ENCODE data around the gene C11orf54.

The C11orf54 gene

DNA sequence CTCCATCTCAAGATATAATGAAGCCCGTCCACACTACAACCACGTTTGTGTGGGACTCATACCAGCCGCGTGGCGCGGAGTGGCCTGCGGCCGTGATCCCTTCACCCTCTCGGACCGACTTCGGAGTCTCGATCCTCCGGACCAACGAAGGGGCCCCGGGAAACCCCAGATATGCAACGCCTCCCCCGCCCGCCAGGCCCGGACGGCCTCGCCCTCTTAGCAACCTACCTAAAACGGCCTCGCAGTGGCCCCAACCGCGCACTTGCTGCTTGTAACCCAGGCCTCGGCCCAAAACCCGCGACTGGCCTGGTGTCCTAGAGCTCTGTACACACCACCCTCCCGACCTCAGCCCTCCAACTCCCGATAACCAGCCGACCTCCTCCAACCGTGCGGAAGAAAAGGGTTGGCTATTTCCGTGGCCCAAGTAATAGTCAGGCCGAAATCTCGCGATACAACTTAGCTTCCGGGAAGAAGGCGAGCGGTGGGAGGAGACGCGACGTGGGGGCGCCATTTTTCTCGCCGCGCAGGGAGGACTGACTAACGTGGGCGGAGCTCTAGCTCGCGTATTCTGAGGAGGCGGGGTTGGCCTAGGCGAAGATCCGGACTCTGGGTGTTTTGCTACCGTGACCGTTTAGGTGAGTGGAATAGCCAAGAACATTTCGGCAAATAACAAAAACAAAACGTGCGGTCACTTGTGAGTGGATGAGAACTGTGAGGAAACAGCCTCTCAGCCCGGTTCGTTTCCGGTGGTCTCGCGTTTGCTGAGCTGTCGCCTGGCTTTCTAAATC lies at the start of gene C11orf54, which contains the start of gene TAF1D:
Gene C11orf54 (plus strand): TSS at position 579 of the 788 bp plus-strand sequence. CDS start 5,722 bp downstream, outside the sequence.
Gene TAF1D (minus strand): TSS at position 402 of the 788 bp plus-strand sequence. CDS start 2,191 bp downstream, outside the sequence.
- H3K4me1 ChIP-seq (ENCODE audit: control insufficient read depth, insufficient read depth, low read length) = peaks cover 22% of the 10 kb centered on the region
- H3K36me3 ChIP-seq (ENCODE audit: control insufficient read depth, insufficient read depth, low read length) = peaks cover 50% of the 10 kb centered on the region
- H3K27ac ChIP-seq (ENCODE audit: low read depth, low read length) = peak within 1 kb of the TSS; percentile 94
- H3K9me3 ChIP-seq (ENCODE audit: control insufficient read depth, insufficient read depth, low read length) = no peaks in the 10 kb centered on the region
- H3K4me3 ChIP-seq (ENCODE audit: low read depth, low read length) = peak within 1 kb of the TSS; percentile 96
- H3K27me3 ChIP-seq (ENCODE audit: control insufficient read depth, insufficient read depth, low read length) = no peaks in the 10 kb centered on the region
- H3K9ac ChIP-seq (ENCODE audit: low read depth, low read length) = peak within 1 kb of the TSS; percentile 99

GRCh38 chr11:93694109-93694508 lies 47.4 kb upstream of the C11orf54 start:
- H3K27me3 ChIP-seq (ENCODE audit: control insufficient read depth, insufficient read depth, low read length) = no peaks in the 10 kb centered on the region

DNA sequence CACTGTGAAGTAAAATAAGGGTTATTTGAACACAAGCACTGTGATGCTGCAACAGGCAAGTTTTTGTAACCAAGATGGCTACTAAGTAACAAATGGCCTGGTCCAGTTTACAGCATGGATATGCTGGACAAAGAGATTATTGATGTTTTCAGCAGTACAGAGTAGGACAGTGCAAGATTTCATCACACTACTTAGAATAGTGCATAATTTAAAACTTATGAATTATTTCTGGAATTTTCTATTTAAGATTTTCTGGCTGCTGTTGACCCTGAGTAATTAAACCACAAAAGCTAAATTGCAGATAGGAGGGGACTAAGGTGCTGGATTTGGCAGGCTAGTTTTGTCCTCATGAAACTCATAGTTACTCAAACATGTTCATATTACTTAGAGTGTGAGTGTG lies 46.9 kb upstream of the C11orf54 start:
- Histone ChIP-seq H3K27me3 (ENCODE audit: control insufficient read depth, insufficient read depth, low read length) (no peaks in the 10 kb centered on the region), H3K4me3 (ENCODE audit: low read depth, low read length) (no peak overlapping the region), H3K9me3 (ENCODE audit: control insufficient read depth, insufficient read depth, low read length) (no peaks in the 10 kb centered on the region), H3K36me3 (ENCODE audit: control insufficient read depth, insufficient read depth, low read length) (peaks cover 86% of the 10 kb centered on the region), H3K9ac (ENCODE audit: low read depth, low read length) (no peak overlapping the region), H3K4me1 (ENCODE audit: control insufficient read depth, insufficient read depth, low read length) (no peaks in the 10 kb centered on the region), H3K27ac (ENCODE audit: low read depth, low read length) (no peak overlapping the region)

More at GRCh38 chr11:93694109-93694508, 47.4 kb upstream of the C11orf54 start:
- Histone ChIP-seq H3K27ac (ENCODE audit: low read depth, low read length) (no peak overlapping the region), H3K4me1 (ENCODE audit: control insufficient read depth, insufficient read depth, low read length) (no peaks in the 10 kb centered on the region), H3K36me3 (ENCODE audit: control insufficient read depth, insufficient read depth, low read length) (peaks cover 86% of the 10 kb centered on the region), H3K9me3 (ENCODE audit: control insufficient read depth, insufficient read depth, low read length) (no peaks in the 10 kb centered on the region), H3K9ac (ENCODE audit: low read depth, low read length) (no peak overlapping the region), H3K4me3 (ENCODE audit: low read depth, low read length) (no peak overlapping the region)

GRCh38 chr11:93697611-93698010 lies 43.9 kb upstream of the C11orf54 start:
- peaks cover 91% of the 10 kb centered on the region for H3K36me3 ChIP-seq (ENCODE audit: control insufficient read depth, insufficient read depth, low read length)
- no peak overlapping the region for H3K27ac ChIP-seq (ENCODE audit: low read depth, low read length)
- H3K9me3 ChIP-seq (ENCODE audit: control insufficient read depth, insufficient read depth, low read length) = no peaks in the 10 kb centered on the region
- H3K4me1 ChIP-seq (ENCODE audit: control insufficient read depth, insufficient read depth, low read length) = no peaks in the 10 kb centered on the region
- no peaks in the 10 kb centered on the region for H3K27me3 ChIP-seq (ENCODE audit: control insufficient read depth, insufficient read depth, low read length)
- H3K4me3 ChIP-seq (ENCODE audit: low read depth, low read length) = no peak overlapping the region
- no peak overlapping the region for H3K9ac ChIP-seq (ENCODE audit: low read depth, low read length)

DNA sequence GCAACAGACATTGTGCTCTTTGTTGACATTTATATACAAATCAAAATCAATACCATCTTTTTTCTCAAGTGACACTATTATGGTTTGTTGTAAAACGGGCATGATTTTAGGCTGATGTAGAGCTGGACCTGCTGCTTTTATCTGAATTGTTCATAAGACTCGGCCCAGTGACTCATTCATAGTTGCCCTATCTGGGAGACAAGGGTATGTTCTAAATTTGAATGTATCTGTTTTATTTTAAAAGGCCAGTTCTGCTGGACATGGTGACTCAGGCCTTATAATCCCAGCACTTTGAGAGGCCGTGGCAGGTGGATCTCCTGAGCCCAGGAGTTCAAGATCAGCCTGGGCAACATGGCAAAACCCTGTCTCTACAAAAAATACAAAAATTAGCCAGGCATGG lies 40.6 kb upstream of the C11orf54 start:
- Histone ChIP-seq H3K4me1 (ENCODE audit: control insufficient read depth, insufficient read depth, low read length) (no peaks in the 10 kb centered on the region), H3K27me3 (ENCODE audit: control insufficient read depth, insufficient read depth, low read length) (no peaks in the 10 kb centered on the region), H3K27ac (ENCODE audit: low read depth, low read length) (no peak overlapping the region), H3K9me3 (ENCODE audit: control insufficient read depth, insufficient read depth, low read length) (no peaks in the 10 kb centered on the region), H3K36me3 (ENCODE audit: control insufficient read depth, insufficient read depth, low read length) (peaks cover 91% of the 10 kb centered on the region), H3K4me3 (ENCODE audit: low read depth, low read length) (no peak overlapping the region), H3K9ac (ENCODE audit: low read depth, low read length) (no peak overlapping the region)

- Histone ChIP-seq H3K4me1 (ENCODE audit: control insufficient read depth, insufficient read depth, low read length) (no peaks in the 10 kb centered on the region), H3K36me3 (ENCODE audit: control insufficient read depth, insufficient read depth, low read length) (peaks cover 88% of the 10 kb centered on the region), H3K9ac (ENCODE audit: low read depth, low read length) (no peak overlapping the region), H3K27me3 (ENCODE audit: control insufficient read depth, insufficient read depth, low read length) (no peaks in the 10 kb centered on the region), H3K27ac (ENCODE audit: low read depth, low read length) (no peak overlapping the region), H3K9me3 (ENCODE audit: control insufficient read depth, insufficient read depth, low read length) (peaks cover under 1% of the 10 kb centered on the region; the same call in 1 of the 2 replicates), H3K4me3 (ENCODE audit: low read depth, low read length) (no peak overlapping the region)
Observed at GRCh38 chr11:93704237-93704636, 37.2 kb upstream of the C11orf54 start.

GRCh38 chr11:93710239-93710638 lies 31.2 kb upstream of the C11orf54 start:
- H3K4me3 ChIP-seq (ENCODE audit: low read depth, low read length) = no peak overlapping the region
- no peak overlapping the region for H3K9ac ChIP-seq (ENCODE audit: low read depth, low read length)
- no peak overlapping the region for H3K27ac ChIP-seq (ENCODE audit: low read depth, low read length)
- H3K36me3 ChIP-seq (ENCODE audit: control insufficient read depth, insufficient read depth, low read length) = peaks cover 57% of the 10 kb centered on the region
- H3K27me3 ChIP-seq (ENCODE audit: control insufficient read depth, insufficient read depth, low read length) = no peaks in the 10 kb centered on the region
- peaks cover under 1% of the 10 kb centered on the region; the same call in 1 of the 2 replicates for H3K4me1 ChIP-seq (ENCODE audit: control insufficient read depth, insufficient read depth, low read length)
- peaks cover 2% of the 10 kb centered on the region; the same call in 1 of the 2 replicates for H3K9me3 ChIP-seq (ENCODE audit: control insufficient read depth, insufficient read depth, low read length)

GRCh38 chr11:93712678-93713077 lies 28.8 kb upstream of the C11orf54 start:
- H3K27me3 ChIP-seq (ENCODE audit: control insufficient read depth, insufficient read depth, low read length) = no peaks in the 10 kb centered on the region
- H3K9me3 ChIP-seq (ENCODE audit: control insufficient read depth, insufficient read depth, low read length) = peaks cover 2% of the 10 kb centered on the region; the same call in 1 of the 2 replicates
- H3K9ac ChIP-seq (ENCODE audit: low read depth, low read length) = no peak overlapping the region
- H3K27ac ChIP-seq (ENCODE audit: low read depth, low read length) = no peak overlapping the region
- H3K4me3 ChIP-seq (ENCODE audit: low read depth, low read length) = no peak overlapping the region
- H3K4me1 ChIP-seq (ENCODE audit: control insufficient read depth, insufficient read depth, low read length) = peaks cover 2% of the 10 kb centered on the region; the same call in 1 of the 2 replicates
- H3K36me3 ChIP-seq (ENCODE audit: control insufficient read depth, insufficient read depth, low read length) = peaks cover 48% of the 10 kb centered on the region

DNA sequence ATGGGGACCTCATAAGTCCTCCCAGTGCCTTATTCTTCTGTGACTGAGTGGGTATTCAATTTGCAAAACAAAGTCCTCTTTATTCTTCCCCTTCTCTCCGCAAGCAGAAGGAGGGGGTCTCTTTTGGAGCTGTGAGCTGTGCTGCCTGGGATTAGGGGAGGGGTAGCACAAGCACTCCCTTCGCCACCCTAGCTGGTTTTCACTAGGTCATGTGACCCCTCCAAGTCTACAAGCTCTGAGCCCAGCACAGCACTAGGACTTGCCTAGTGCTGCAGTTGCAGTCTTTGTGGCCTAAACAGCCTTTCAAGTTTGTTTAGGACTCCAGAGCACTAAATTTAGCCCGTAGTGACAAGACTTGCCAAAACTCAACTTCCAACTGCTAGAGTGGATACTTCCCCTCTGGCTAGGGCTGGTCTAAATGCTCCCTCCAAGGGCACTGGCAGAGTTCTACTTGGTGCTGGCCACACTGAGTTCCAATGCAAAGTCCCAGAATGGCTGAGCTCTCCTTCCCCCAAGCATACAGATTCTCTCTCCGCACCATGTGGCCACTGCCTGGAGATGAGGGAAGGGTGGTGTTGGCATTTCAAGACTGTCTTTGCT lies 25.6 kb upstream of the C11orf54 start:
- no peak overlapping the region for H3K4me3 ChIP-seq (ENCODE audit: low read depth, low read length)

DNA sequence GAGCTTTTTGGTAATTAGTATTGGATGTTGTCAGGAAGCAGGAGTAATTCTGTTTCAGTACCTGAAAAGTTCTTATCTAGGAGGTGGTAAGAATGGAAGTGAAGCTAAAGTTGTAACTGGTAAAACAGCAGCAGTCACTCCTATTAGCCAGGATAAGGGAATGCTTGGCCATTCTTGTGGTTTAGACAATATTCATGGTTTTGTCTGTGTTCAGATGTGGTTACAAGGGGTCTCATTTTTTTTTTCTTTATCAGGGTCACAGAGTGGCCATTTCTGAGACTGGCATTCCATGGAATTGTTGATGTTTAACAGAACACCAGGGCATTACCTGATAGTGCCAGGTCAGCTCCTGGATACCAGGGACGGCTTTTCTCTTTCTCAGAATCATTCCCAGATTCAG lies 24.0 kb upstream of the C11orf54 start:
- Histone ChIP-seq H3K27me3 (ENCODE audit: control insufficient read depth, insufficient read depth, low read length) (no peaks in the 10 kb centered on the region), H3K4me1 (ENCODE audit: control insufficient read depth, insufficient read depth, low read length) (peaks cover 2% of the 10 kb centered on the region; the same call in 1 of the 2 replicates), H3K9me3 (ENCODE audit: control insufficient read depth, insufficient read depth, low read length) (no peaks in the 10 kb centered on the region), H3K27ac (ENCODE audit: low read depth, low read length) (no peak overlapping the region), H3K4me3 (ENCODE audit: low read depth, low read length) (no peak overlapping the region), H3K36me3 (ENCODE audit: control insufficient read depth, insufficient read depth, low read length) (peaks cover 44% of the 10 kb centered on the region), H3K9ac (ENCODE audit: low read depth, low read length) (no peak overlapping the region)

More for the DNA sequence above, 25.6 kb upstream of the C11orf54 start:
- Histone ChIP-seq H3K4me1 (ENCODE audit: control insufficient read depth, insufficient read depth, low read length) (peaks cover 2% of the 10 kb centered on the region; the same call in 1 of the 2 replicates), H3K27ac (ENCODE audit: low read depth, low read length) (no peak overlapping the region), H3K27me3 (ENCODE audit: control insufficient read depth, insufficient read depth, low read length) (no peaks in the 10 kb centered on the region), H3K9ac (ENCODE audit: low read depth, low read length) (no peak overlapping the region), H3K36me3 (ENCODE audit: control insufficient read depth, insufficient read depth, low read length) (peaks cover 36% of the 10 kb centered on the region), H3K9me3 (ENCODE audit: control insufficient read depth, insufficient read depth, low read length) (no peaks in the 10 kb centered on the region)

DNA sequence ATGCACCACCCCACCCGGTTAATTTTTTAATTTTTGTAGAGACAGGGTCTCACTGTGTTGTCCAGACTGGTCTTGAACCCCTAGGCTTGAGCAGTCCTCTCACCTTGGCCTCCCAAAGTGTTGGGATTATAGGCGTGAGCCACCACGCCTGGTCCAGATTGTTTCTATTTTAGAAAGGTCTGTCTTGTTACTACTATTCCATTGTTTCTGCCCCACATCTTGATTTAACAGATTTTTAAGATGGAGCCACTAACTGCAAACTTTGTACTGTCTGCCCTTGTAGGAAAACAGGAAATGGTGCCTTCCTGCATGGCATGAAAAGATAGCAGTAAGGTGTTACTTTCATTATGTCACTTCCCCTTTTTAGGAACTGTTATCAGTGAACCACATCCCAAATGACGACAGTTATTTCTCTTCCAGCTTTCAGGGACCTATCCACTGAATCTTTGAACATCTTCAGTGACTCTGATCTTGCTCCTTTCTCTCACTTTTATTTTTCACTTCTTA lies 23.4 kb upstream of the C11orf54 start:
- no peaks in the 10 kb centered on the region for H3K27me3 ChIP-seq (ENCODE audit: control insufficient read depth, insufficient read depth, low read length)
- no peak overlapping the region for H3K4me3 ChIP-seq (ENCODE audit: low read depth, low read length)
- no peaks in the 10 kb centered on the region for H3K9me3 ChIP-seq (ENCODE audit: control insufficient read depth, insufficient read depth, low read length)
- no peak overlapping the region for H3K9ac ChIP-seq (ENCODE audit: low read depth, low read length)
- H3K36me3 ChIP-seq (ENCODE audit: control insufficient read depth, insufficient read depth, low read length) = peaks cover 44% of the 10 kb centered on the region
- no peak overlapping the region for H3K27ac ChIP-seq (ENCODE audit: low read depth, low read length)
- peaks cover 2% of the 10 kb centered on the region; the same call in 1 of the 2 replicates for H3K4me1 ChIP-seq (ENCODE audit: control insufficient read depth, insufficient read depth, low read length)
